Progenitor cell of endocrine pancreas (in vitro differentiated cells): ENCODE measurements around the gene RAP1GDS1. TPM values are rescaled to one million over a fixed set of nuclear protein-coding genes. Genes with fewer than 3 reads are reported as not detected.

Source experiments
- DNase-seq: peaks from one replicate; pipeline ENCODE4 v3.0.0; 2021; ENCODE audit warnings: low spot score; ENCODE audit not compliant: unreplicated experiment
- H3K27ac Mint-ChIP-seq: 2 replicates; pipeline ENCODE4 v1.8.0; 2021; ENCODE audit warnings: mild to moderate bottlenecking, moderate library complexity, mixed read lengths
- H3K27me3 Mint-ChIP-seq: 2 replicates; pipeline ENCODE4 v1.8.0; 2021; ENCODE audit warnings: mixed read lengths
- H3K36me3 Mint-ChIP-seq: 2 replicates; pipeline ENCODE4 v1.8.0; 2022; ENCODE audit warnings: mixed read lengths; ENCODE audit not compliant: insufficient read depth
- H3K4me1 Mint-ChIP-seq: 2 replicates; pipeline ENCODE4 v1.8.0; 2021; ENCODE audit warnings: low read depth, mixed read lengths
- H3K4me3 Mint-ChIP-seq: 2 replicates; pipeline ENCODE4 v1.8.0; 2021; ENCODE audit warnings: low read depth, mild to moderate bottlenecking, moderate library complexity, mixed read lengths
- H3K9me3 Mint-ChIP-seq: 2 replicates; pipeline ENCODE4 v1.8.0; 2021; ENCODE audit warnings: low read depth, mixed read lengths
- total RNA-seq: library from RNA; stranded (reverse); gene quantifications from 2 replicates; pipeline ENCODE4 v1.2.1, GENCODE V29; 2021
- TF ChIP-seq, protein P1 (sequence below): fragments of 200-600 bp; sonication (generic); IDR thresholded peaks from one replicate; pipeline ENCODE4 v1.5.0; 2021; ENCODE audit warnings: antibody characterized with exemption, mild to moderate bottlenecking; ENCODE audit not compliant: unreplicated experiment

The RAP1GDS1 gene
- total RNA-seq, 1 donor from 2014 or later, result 24.4 TPM

DNA sequence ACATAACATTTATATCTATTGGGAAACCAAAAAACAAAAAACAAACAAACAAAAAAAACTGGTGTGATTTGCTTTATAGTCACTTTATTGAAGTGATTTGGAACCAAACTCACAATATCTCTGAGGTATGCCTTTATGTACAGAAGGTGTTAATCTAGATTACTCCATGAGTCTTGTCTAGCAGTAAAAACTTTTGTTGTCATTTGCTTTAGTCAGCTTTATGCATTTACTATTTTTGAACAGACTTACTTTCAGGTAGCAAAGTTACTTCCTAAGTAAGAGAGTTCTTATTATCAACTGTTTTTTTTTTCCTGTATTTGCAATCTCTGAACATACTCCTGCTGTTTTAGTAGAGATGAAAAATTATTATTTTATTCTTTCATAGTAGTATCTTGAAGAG is 39.5 kb downstream of the RAP1GDS1 start:
- H3K36me3 Mint-ChIP-seq, result peaks cover 29% of the 10 kb centered on the region
- no peaks in the 10 kb centered on the region for H3K4me1 Mint-ChIP-seq
- no peak overlapping the region for H3K27ac Mint-ChIP-seq
- no peak overlapping the region for H3K4me3 Mint-ChIP-seq
- DNase-seq, result no peak
- no peaks in the 10 kb centered on the region for H3K27me3 Mint-ChIP-seq
- TF ChIP-seq, protein P1, sequence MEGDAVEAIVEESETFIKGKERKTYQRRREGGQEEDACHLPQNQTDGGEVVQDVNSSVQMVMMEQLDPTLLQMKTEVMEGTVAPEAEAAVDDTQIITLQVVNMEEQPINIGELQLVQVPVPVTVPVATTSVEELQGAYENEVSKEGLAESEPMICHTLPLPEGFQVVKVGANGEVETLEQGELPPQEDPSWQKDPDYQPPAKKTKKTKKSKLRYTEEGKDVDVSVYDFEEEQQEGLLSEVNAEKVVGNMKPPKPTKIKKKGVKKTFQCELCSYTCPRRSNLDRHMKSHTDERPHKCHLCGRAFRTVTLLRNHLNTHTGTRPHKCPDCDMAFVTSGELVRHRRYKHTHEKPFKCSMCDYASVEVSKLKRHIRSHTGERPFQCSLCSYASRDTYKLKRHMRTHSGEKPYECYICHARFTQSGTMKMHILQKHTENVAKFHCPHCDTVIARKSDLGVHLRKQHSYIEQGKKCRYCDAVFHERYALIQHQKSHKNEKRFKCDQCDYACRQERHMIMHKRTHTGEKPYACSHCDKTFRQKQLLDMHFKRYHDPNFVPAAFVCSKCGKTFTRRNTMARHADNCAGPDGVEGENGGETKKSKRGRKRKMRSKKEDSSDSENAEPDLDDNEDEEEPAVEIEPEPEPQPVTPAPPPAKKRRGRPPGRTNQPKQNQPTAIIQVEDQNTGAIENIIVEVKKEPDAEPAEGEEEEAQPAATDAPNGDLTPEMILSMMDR, result no peak
- H3K9me3 Mint-ChIP-seq, result peaks cover 24% of the 10 kb centered on the region

DNA sequence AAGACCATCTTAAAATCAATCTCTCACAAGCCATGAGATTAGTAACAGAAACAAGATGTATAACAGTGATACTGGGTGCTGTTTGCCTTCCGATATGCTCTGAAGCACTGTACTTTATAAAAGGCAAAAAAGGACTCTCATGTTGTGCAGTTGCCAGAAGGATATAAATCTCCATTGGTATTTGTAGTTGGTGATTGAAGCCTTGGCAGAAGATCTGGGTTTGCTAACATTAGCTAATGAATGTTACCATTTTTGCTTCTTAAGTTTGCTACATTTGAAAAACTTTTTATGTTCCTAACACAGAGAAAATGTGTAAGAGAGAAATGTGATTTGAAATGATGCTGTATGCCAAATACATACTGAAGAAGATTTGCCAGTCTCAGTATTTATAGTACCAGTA is 44.4 kb downstream of the RAP1GDS1 start:
- H3K27ac Mint-ChIP-seq, result no peak overlapping the region
- no peak overlapping the region for H3K4me3 Mint-ChIP-seq
- no peaks in the 10 kb centered on the region for H3K4me1 Mint-ChIP-seq
- DNase-seq, result no peak
- peaks cover 21% of the 10 kb centered on the region for H3K9me3 Mint-ChIP-seq
- H3K36me3 Mint-ChIP-seq, result peaks cover 18% of the 10 kb centered on the region
- TF ChIP-seq, protein P1, result no peak
- no peaks in the 10 kb centered on the region for H3K27me3 Mint-ChIP-seq

DNA sequence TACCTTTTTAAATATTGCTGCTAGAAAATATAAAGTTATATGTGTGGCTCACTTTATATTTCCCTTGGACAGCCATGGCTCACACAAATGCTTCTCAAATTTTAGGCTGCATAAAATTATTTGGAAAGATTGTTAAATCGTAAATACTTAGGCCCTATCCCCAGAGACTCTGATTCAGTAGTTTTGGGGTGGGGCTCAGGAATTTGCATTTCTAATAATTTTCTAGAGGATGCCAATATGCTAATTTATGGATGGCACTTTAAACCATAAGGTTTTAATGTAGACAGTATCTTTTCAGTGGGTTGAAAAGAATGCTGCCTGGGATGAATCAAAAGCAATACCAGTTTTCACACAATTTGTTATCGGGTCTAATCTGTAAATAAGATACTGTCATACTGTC is 49.7 kb downstream of the RAP1GDS1 start:
- no peak overlapping the region for H3K4me3 Mint-ChIP-seq
- H3K4me1 Mint-ChIP-seq, result no peaks in the 10 kb centered on the region
- H3K36me3 Mint-ChIP-seq, result no peaks in the 10 kb centered on the region
- H3K27ac Mint-ChIP-seq, result no peak overlapping the region
- H3K27me3 Mint-ChIP-seq, result no peaks in the 10 kb centered on the region
- TF ChIP-seq, protein P1, result no peak
- no peaks in the 10 kb centered on the region for H3K9me3 Mint-ChIP-seq
- DNase-seq, result no peak

GRCh38 chr4:98311656-98312055 is 50.5 kb downstream of the RAP1GDS1 start:
- Mint-ChIP-seq H3K27me3 (no peaks in the 10 kb centered on the region), H3K36me3 (no peaks in the 10 kb centered on the region), H3K9me3 (no peaks in the 10 kb centered on the region), H3K4me3 (no peak overlapping the region), H3K27ac (no peak overlapping the region), H3K4me1 (no peaks in the 10 kb centered on the region)
- TF ChIP-seq, protein P1, result no peak
- no peak for DNase-seq

DNA sequence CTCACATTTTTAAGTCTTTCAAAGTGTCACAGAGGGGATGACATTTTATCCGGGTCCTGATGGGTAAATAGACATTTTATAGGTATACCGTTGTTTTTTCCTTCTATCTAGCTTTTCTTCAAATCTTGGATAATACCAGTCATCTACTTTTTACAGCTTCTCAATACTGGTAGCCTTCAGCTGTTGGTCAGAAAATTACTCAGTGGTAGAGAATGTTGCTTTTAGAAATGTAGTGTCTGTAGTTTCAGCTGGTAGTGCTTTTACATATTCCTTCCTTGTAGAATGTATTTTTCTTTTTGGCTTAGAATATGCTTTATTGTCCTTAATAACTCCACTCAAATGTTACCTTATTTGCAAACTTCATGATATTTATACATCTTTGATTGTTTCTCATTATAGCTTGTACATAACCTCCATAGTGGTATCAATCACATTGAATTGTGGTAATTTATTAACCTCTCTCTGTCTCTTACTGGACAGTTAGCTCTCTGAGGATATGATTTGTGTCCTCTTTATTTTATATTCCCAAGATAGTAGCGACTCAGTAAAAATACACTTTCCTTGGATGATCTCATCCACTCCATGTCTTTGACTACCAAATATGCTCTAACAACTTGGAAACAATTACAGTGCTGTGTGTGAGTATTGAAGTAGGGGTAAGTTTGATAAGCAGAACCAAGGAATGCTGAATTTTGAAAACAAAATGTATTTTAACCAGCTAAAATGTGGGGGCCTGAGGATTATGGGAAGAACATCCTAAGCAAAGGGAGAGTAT is 53.8 kb downstream of the RAP1GDS1 start:
- TF ChIP-seq, protein P1, result no peak
- no peak overlapping the region for H3K27ac Mint-ChIP-seq

More for the DNA sequence above, 53.8 kb downstream of the RAP1GDS1 start:
- no peaks in the 10 kb centered on the region for H3K27me3 Mint-ChIP-seq
- H3K36me3 Mint-ChIP-seq, result peaks cover 8% of the 10 kb centered on the region
- H3K4me3 Mint-ChIP-seq, result no peak overlapping the region
- H3K4me1 Mint-ChIP-seq, result no peaks in the 10 kb centered on the region
- DNase-seq, result no peak
- peaks cover 8% of the 10 kb centered on the region for H3K9me3 Mint-ChIP-seq
